Mucosa of gallbladder (tissue), 1 donor: Measurements from ENCODE around the gene EPHA10. TPM values are rescaled to one million over a fixed set of nuclear protein-coding genes. Genes with fewer than 3 reads are reported as not detected.
"Not testable (repeated sequence)": the region's sequence is repeated elsewhere in the genome, so short reads cannot be mapped to it uniquely, and the experiment has no call there.

Experiments
- DNase-seq: peaks from one replicate; pipeline ENCODE4 v3.0.0-alpha.2; 2020; ENCODE audit warnings: low spot score
- total RNA-seq: library from RNA; stranded (reverse); gene quantifications from one replicate; pipeline ENCODE4 v1.2.1, GENCODE V29; 2021
- donor health status: DM: no; HTN: no; CAD: no.

The EPHA10 gene
- total RNA-seq, 1 donor from 2014 or later, result 8.5 TPM

DNA sequence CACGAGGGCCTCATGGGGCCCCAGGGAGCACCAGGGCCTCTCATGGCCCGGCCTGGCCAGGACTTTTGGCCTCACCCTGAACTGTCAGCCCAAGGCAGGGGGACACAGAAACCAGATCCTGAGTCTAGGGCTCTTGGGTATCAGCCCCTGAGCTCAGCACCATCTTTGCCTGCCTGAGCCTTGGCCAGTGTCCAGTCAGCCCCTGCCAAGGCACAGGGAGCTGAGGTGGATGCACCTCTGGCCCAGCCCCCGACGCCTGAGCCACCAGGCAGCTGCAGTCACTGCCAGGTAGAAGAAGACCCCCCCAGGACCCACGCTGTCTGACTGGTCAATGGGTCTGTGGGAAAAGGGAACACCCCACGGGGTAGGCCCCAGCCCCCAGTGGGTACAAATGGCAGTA, 47.3 kb downstream of the EPHA10 start:
- DNase-seq, result no peak

DNA sequence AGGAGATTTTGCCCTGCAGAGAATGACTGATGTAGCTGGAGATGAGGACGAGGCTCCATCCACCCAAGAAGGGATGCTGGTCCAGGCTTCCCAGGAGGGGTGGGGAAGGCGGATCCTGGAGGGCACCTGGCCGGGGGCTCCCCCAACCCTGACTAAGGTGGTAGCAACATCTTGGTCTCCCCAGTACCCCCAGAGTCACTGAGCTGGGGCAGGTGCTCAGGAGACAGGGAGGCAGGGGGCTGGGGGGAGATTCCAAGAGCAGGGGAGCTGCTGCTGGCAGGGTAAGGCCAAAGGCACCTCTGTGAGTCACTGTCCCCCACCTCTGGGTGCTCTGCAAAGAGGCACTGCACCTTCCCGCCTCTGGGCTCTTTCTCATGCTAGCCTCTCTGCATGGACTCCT, 48.6 kb downstream of the EPHA10 start:
- DNase-seq, result no peak

- no peak for DNase-seq
Observed at GRCh38 chr1:37714689-37715088, 50.2 kb downstream of the EPHA10 start.

- no peak for DNase-seq
Observed at GRCh38 chr1:37714226-37714625, 50.7 kb downstream of the EPHA10 start.

DNA sequence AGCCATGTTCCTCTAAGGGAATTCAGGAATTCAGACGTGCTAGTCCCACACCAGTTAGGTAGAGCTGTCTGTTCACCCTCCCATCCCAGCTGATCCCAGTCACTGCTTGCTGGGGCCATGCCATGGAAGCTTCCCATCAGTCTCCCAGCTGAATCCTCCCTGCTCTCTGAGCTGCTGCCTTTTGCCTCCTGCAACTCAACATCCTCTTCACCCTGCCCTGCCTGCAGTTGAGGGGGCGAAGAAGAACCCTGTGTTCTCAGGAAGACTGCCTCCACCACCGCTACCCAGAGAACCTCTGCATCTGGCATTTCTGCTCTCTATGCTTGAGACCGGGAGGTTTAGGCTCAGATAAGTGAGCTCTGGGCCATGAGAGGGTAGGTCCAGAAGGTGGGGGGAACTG, 56.4 kb downstream of the EPHA10 start:
- no peak for DNase-seq

- DNase-seq, result no peak
Observed at GRCh38 chr1:37705399-37705798, 59.5 kb downstream of the EPHA10 start.

GRCh38 chr1:37704966-37705365, 60.0 kb downstream of the EPHA10 start:
- DNase-seq, result no peak

DNA sequence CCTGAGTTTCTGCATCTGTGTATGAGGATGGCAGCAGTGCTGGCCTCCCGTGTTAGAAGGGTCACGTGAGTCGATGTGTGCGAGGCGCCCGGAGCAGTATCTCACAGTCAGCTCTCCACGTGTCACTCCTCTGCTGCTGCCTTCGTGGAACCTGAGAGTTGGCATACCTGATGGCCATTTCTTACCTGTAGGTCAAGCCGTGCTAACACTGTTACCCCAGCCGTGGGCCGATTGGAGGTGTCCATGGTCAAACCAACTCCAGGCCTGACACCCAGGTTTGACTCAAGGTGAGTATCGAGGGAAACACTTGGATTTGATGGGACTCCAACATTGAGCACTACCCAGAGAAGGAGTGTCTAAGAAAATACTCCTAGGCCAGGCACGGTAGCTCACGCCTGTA, 61.9 kb downstream of the EPHA10 start:
- DNase-seq, result no peak

GRCh38 chr1:37701051-37701450, 63.9 kb downstream of the EPHA10 start:
- no peak for DNase-seq

DNA sequence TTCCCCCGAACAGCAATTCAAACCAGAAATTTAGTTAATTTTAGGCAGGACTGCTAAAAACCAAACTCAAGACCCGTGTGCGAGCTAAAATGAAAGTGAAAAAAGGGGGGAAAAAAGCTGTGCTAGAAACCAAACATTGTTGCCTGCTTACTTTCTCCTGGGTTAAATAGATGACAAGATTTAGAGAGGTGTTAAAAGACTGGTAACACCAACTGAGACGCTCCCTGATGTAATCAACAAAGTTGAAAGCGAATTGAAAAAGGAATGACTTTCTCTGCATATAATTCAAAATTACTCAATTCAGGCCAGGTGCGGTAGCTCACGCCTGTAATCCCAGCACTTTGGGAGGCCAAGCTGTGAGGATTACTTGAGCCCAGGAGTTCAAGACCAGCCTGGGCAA, 65.8 kb downstream of the EPHA10 start:
- no peak for DNase-seq

- no peak for DNase-seq
Observed at GRCh38 chr1:37697737-37698136, 67.2 kb downstream of the EPHA10 start.

DNA sequence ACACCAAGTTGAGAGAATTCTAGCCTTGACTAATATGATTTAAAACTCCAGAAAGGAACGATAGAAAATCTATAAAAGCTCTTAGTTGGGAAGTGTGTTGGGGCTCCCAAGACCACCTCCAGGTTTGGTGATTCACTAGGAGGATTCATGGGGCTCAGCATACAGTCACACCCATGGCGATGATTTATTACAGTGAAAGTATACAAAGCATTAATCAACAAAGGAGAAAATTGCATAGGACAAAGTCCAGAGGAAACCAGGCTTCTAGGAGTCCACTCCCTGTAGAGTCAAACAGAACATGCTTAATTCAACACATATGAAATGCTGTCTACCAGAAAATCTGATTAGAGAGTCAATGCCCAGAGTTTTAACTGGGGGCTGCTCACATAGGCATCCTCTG, 67.8 kb downstream of the EPHA10 start:
- no peak for DNase-seq

DNA sequence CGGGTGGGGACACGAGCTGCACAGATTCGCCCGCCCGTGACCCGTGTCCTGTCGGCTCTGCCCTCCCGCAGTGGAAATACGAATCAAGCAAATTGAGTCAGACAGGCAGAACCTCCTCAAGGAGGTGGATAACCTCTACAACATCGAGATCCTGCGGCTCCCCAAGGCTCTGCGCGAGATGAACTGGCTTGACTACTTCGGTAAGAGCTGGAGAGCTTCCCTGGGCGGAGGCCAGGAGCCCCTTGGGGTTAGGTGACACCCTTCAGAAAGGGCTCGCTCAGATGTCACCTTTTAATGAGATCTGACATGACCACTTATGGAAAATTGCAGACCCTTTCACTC, 72.1 kb downstream of the EPHA10 start:
- DNase-seq, result no peak

DNA sequence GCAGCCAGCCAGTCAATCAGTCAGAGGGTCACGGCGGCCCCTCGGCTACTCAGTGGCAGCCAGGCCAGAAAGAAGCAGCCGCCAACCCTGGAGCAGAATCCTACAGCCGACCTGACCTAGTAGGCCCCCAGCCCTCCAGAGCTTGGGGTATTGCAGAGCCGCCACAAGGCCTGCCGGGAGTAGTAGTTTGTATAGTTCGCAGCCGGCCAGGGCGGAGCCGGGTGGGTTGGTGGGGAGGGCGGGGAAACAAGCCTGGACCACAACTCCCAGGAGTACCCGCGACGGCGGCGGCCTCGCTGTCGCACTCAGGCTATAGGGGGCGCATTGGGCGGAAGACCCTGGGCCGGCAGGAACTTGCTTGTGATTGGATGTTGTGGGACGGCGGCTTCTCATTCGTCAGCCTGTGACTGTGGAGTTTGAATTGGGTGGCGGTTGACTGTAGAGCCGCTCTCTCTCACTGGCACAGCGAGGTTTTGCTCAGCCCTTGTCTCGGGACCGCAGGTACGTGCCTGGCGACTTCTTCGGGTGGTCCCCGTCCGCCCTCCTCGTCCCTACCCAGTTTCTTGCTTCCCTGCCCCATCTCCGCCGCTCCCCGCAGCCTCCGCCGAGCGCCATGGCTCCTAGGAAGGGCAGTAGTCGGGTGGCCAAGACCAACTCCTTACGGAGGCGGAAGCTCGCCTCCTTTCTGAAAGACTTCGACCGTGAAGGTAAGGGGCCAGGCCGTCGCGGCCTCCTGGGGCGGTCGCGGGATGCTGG, 72.7 kb downstream of the EPHA10 start, which contains the start of gene CDCA8:
TSS of gene CDCA8 (plus strand) at position 439 of the 756 bp plus-strand sequence. CDS start at position 614, 175 bp downstream.
- peak; percentile 99 for DNase-seq

GRCh38 chr1:37691497-37692077, 73.3 kb downstream of the EPHA10 start:
- DNase-seq, result peak; percentile 21

- no peak for DNase-seq
Observed at GRCh38 chr1:37688926-37689325, 76.0 kb downstream of the EPHA10 start.

DNA sequence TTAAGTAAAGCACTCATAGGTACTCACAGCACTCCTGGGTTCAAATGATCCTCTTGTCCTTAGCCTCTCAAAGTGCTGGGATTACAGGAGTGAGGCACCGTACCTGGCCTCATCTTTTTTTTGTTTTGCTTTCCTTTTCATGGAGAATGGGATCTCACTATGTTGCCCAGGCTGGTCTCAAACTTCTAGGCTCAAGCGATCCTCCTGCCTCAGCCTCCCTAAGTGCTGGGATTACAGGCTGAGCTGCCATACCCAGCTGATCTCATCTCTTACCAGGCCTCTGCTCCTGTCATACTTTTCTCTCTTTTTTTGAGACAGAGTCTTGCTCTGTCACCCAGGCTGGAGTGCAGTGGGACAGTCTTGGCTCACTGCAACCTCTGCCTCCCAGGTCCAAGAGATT, 77.2 kb downstream of the EPHA10 start:
- DNase-seq, result not testable (repeated sequence)

DNA sequence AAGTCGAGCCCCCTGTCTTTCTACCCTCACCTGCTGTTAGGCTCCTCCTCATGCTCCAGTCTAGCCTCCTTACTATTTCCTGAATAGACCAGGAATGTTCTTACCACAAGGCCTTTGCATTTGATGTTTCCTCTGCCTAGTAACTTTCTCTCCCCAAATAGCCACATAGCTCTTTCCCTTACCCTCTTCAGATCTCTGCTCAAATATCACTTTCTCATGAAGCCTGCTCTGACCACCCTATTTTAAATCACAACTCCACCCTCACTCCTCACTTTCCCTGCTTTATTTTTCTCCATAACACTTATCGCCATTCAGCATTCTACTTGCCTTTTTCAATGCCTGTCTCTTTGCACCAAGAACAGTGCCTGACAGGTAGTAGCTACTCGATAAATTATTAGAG, 79.2 kb downstream of the EPHA10 start:
- no peak for DNase-seq

DNA sequence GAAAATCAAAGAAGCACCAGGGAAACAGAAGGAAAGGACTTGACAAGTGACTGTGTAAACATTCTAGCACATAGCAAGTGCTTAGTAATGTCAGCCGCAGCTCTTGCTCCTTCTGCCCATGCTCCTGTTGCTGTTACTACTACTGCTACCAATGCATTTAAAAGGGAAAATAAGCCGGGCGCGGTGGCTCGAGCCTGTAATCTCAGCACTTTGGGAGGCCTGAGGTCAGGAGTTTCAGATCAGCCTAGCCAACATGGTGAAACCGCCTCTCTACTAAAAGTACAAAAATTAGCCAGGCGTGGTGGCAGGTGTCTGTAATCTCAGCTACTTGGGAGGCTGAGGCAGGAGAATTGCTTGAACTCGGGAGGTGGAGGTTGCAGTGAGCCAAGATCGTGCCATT, 80.7 kb downstream of the EPHA10 start:
- DNase-seq, result not testable (repeated sequence)

- DNase-seq, result peak; percentile 75
Observed at GRCh38 chr1:37682334-37682987, 82.5 kb downstream of the EPHA10 start.

DNA sequence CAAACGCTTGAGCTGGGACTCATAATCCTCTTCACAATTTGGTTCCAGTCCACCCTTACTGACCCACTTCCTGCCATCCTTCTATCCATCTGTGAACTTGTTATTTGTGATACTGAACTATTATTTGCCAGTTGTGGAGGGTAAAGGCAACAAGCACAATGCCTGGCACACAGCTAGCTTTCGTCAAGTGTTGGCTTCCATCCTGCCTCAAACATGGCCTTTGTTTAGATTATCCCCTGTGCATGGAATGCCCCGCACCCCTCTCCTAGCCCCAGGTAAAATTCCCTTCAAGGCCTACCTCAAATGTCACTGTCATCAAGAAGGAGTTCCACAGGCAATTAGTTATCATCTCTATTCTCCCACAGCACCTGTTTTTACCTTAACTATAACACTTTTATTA, 84.0 kb downstream of the EPHA10 start:
- no peak for DNase-seq

DNA sequence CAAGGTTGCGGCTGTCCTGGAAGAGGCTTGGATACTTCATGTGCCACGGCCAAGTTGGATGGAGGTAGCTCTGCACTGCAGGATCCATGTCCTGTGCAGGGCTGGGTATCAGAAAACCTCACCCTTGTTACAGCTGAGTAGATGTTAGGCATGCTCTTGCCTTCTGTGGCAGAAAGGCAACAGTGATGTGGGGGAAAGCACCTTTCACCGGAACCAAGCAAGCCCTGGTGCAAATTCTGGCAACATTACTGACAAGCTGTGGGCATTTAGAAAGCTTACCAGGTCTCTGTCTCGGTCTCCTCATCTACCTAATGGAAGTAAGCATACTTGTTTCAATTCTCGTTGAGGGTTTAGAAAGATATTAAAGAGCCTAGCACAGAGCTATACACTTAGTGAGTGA, 87.1 kb downstream of the EPHA10 start:
- DNase-seq, result no peak

DNA sequence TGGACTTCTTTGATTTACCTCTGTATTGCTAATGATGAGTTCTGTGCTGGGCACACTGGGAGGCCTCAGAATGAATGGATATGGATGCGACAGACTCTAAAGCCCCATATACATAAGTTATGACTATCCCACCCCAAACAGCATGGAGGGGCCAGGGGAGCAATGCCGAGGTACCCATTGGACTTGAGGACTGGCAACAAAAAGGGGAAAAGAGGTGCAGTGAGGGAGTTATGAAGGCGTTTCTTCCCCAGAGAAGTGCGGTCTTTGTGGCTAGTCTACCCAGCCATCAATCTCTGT, 87.8 kb downstream of the EPHA10 start:
- no peak for DNase-seq
